ENCODE measurements around the gene PPP2R5E.
A peak's percentile ranks its signal among the peaks of the same experiment; 100 is the strongest.

DNA sequence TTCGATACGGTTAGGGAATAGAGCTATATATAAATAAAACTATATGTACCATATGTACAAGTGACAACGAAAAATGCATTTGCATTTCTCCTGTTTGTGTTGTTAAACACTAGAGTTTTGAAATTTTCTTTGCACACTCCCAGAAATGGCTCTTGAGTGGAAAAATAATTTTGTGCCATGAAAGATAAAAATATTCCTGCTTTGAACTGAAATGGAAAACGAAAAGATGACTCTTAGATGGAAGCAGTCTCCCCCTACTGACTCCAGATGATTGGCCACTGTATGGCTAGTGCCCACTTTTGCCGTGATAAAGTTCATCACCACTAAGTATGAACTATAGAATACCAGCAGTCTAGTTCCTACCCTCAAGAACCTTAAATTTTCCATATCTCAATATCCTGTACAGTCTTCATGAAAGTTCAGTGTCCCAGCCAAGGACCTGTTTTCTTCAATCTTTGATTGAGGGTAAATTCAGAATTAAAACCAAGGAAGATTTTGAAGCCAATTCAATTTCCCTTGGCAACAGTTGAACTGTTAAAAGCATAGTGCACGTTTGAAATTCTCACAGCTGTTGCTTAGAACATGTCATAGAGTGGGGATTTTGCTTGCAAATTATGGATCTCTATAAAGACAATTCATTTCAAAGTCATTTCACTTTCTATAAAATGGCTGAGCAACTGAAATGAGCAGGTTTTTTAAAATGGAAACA, 1.6 kb upstream of the PPP2R5E start:
- TF ChIP-seq, protein P1, sequence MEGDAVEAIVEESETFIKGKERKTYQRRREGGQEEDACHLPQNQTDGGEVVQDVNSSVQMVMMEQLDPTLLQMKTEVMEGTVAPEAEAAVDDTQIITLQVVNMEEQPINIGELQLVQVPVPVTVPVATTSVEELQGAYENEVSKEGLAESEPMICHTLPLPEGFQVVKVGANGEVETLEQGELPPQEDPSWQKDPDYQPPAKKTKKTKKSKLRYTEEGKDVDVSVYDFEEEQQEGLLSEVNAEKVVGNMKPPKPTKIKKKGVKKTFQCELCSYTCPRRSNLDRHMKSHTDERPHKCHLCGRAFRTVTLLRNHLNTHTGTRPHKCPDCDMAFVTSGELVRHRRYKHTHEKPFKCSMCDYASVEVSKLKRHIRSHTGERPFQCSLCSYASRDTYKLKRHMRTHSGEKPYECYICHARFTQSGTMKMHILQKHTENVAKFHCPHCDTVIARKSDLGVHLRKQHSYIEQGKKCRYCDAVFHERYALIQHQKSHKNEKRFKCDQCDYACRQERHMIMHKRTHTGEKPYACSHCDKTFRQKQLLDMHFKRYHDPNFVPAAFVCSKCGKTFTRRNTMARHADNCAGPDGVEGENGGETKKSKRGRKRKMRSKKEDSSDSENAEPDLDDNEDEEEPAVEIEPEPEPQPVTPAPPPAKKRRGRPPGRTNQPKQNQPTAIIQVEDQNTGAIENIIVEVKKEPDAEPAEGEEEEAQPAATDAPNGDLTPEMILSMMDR (IDR thresholded peaks at IDR 0.05; ENCODE audit: extremely low read depth in 1 of 2, insufficient read depth in 1 of 2, low read depth in 1 of 2, low read length in 2 of 2) = peak; percentile 16 to 42
- TF ChIP-seq EZH2 (IDR thresholded peaks at IDR 0.05; ENCODE audit: borderline replicate concordance, low read depth, low read length, severe bottlenecking) = no peak
- no peak for TF ChIP-seq MYC (IDR thresholded peaks at IDR 0.05; ENCODE audit: low read depth, low read length)
- no peak for TF ChIP-seq POLR2A (IDR thresholded peaks at IDR 0.05; ENCODE audit: low read depth, low read length)
- no peak for TF ChIP-seq JUN (IDR thresholded peaks at IDR 0.05; ENCODE audit: borderline replicate concordance, insufficient read depth, insufficient read length, low read depth)

Measured in endothelial cell of umbilical vein (primary cell).